Measurements from ENCODE around the gene SEMA5B. TPM values are rescaled to one million over a fixed set of nuclear protein-coding genes. Genes with fewer than 3 reads are reported as not detected.

SEMA5B gene
- total and polyA plus RNA-seq, 2 experiments from 2014 or later: 8.0 to 26.8 TPM

DNA sequence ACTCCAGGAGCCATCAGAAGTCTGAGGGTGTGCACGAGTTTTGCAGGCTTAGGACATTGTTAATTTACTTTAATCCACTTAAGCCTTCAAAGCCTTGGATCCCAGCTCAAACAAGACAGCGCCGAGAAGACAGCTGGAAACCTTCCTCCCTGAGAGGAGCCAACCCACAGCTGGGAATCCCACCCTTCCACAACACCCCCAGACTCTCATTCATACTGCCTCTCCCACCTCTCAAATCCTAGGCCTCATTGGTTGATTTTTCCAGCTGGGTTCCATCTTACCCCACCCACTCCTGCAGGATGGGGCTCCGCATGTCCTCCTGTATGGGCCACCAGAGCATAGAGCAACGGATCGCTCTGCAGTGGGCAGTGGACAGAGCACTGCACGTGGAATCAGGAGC is 80.4 kb downstream of the SEMA5B start:
- no peak overlapping the region for H2AFZ ChIP-seq
- Mint-ChIP-seq H3K27ac (no peak overlapping the region), H3K36me3 (ENCODE audit: low read depth) (0 out of 3 replicates have a peak, but pooled peaks cover 3% of the 10 kb centered on the region), H3K4me1 (peaks cover 32% of the 10 kb centered on the region), H3K9me3 (no peaks in the 10 kb centered on the region), H3K4me3 (no peak overlapping the region), H3K27me3 (ENCODE audit: insufficient read depth, low read depth, poor library complexity) (peaks cover 15% of the 10 kb centered on the region)
- DNase-seq (ENCODE audit: low spot score) (no peak), ATAC-seq (no peak)
- no peaks in the 10 kb centered on the region for H4K20me1 ChIP-seq (replicated peaks; ENCODE audit: insufficient read depth)
- H3K4me1 ChIP-seq (ENCODE audit: insufficient read depth): peaks cover 9% of the 10 kb centered on the region; the same call in 1 of the 2 replicates
- H3K4me2 ChIP-seq: no peak overlapping the region
- TF ChIP-seq NANOG (IDR thresholded peaks at IDR 0.05; ENCODE audit: borderline replicate concordance) (no peak), JUNB (IDR thresholded peaks at IDR 0.05; ENCODE audit: unreplicated experiment) (no peak), CTCF (conservative IDR thresholded peaks at IDR 0.05; ENCODE audit: low read depth in 2 of 2) (no peak), ZNF331 (CRISPR knock-in tag; IDR thresholded peaks at IDR 0.05; ENCODE audit: low read depth) (no peak), REST (IDR thresholded peaks at IDR 0.05; ENCODE audit: unreplicated experiment) (no peak), EZH2 (IDR thresholded peaks at IDR 0.05; ENCODE audit: low read depth, unreplicated experiment) (no peak)
- no peaks in the 10 kb centered on the region for H3K79me2 ChIP-seq (replicated peaks; ENCODE audit: insufficient read depth)
- H3K9me2 ChIP-seq (ENCODE audit: insufficient read depth): no peaks in the 10 kb centered on the region
- H3K27me3 ChIP-seq (ENCODE audit: insufficient read depth): no peaks in the 10 kb centered on the region; the same call in 1 of the 2 replicates
- H3K36me3 ChIP-seq (ENCODE audit: insufficient read depth): no peaks in the 10 kb centered on the region
- no peak overlapping the region for H3K27ac ChIP-seq (ENCODE audit: low read depth)
- no peak overlapping the region for H3K4me3 ChIP-seq
- H3F3A ChIP-seq (replicated peaks; ENCODE audit: low read depth): no peaks in the 10 kb centered on the region

- H3K79me2 ChIP-seq (replicated peaks; ENCODE audit: insufficient read depth): no peaks in the 10 kb centered on the region
- DNase-seq (ENCODE audit: low spot score): no peak
- no peaks in the 10 kb centered on the region for H3K36me3 ChIP-seq (ENCODE audit: insufficient read depth)
- no peak for ATAC-seq
- no peaks in the 10 kb centered on the region for H3F3A ChIP-seq (replicated peaks; ENCODE audit: low read depth)
- Mint-ChIP-seq H3K36me3 (ENCODE audit: low read depth) (0 out of 3 replicates have a peak, but pooled peaks cover 3% of the 10 kb centered on the region), H3K9me3 (no peaks in the 10 kb centered on the region), H3K4me3 (no peak overlapping the region), H3K27me3 (ENCODE audit: insufficient read depth, low read depth, poor library complexity) (peaks cover 15% of the 10 kb centered on the region), H3K27ac (no peak overlapping the region), H3K4me1 (peaks cover 32% of the 10 kb centered on the region)
- no peaks in the 10 kb centered on the region for H3K9me2 ChIP-seq (ENCODE audit: insufficient read depth)
- H3K4me3 ChIP-seq: no peak overlapping the region
- no peak overlapping the region for H2AFZ ChIP-seq
- no peak overlapping the region for H3K4me2 ChIP-seq
- no peaks in the 10 kb centered on the region for H4K20me1 ChIP-seq (replicated peaks; ENCODE audit: insufficient read depth)
- H3K4me1 ChIP-seq (ENCODE audit: insufficient read depth): peaks cover 9% of the 10 kb centered on the region; the same call in 1 of the 2 replicates
- no peaks in the 10 kb centered on the region; the same call in 1 of the 2 replicates for H3K27me3 ChIP-seq (ENCODE audit: insufficient read depth)
- no peak overlapping the region for H3K27ac ChIP-seq (ENCODE audit: low read depth)
- TF ChIP-seq CTCF (conservative IDR thresholded peaks at IDR 0.05; ENCODE audit: low read depth in 2 of 2) (no peak), EZH2 (IDR thresholded peaks at IDR 0.05; ENCODE audit: low read depth, unreplicated experiment) (no peak), ZNF331 (CRISPR knock-in tag; IDR thresholded peaks at IDR 0.05; ENCODE audit: low read depth) (no peak), EZH2phosphoT487 (IDR thresholded peaks at IDR 0.05; ENCODE audit: unreplicated experiment) (no peak), STAT1 (IDR thresholded peaks at IDR 0.05; ENCODE audit: unreplicated experiment) (no peak), JUNB (IDR thresholded peaks at IDR 0.05; ENCODE audit: unreplicated experiment) (no peak)
Observed at GRCh38 chr3:122946185-122946584, 81.4 kb downstream of the SEMA5B start.
